KMS-11 (cell line): ENCODE data around the gene SLC6A17.

Experiments
- H2AFZ ChIP-seq: fragments of 200-600 bp; sonication (generic); 2 replicates; pipeline ENCODE4 v1.6.1; 2016; ENCODE audit warnings: antibody characterized with exemption, mixed run types, low read depth
- H3K27ac ChIP-seq: fragments of 200-600 bp; sonication (generic); 2 replicates; pipeline ENCODE4 v1.6.1; 2016; ENCODE audit warnings: mild to moderate bottlenecking, mixed run types
- H3K27me3 ChIP-seq: fragments of 200-600 bp; sonication (generic); 2 replicates; pipeline ENCODE4 v1.6.1; 2017; ENCODE audit warnings: mild to moderate bottlenecking, low read depth, mixed run types, moderate library complexity; ENCODE audit not compliant: insufficient read depth
- H3K36me3 ChIP-seq: fragments of 200-600 bp; sonication (generic); 2 replicates; pipeline ENCODE4 v1.6.1; 2017; ENCODE audit warnings: mild to moderate bottlenecking, mixed run types; ENCODE audit not compliant: insufficient read depth
- H3K4me1 ChIP-seq: fragments of 200-600 bp; sonication (generic); 2 replicates; pipeline ENCODE4 v1.6.1; 2016; ENCODE audit warnings: mild to moderate bottlenecking, low read depth, mixed run types; ENCODE audit not compliant: poor library complexity, severe bottlenecking
- H3K4me2 ChIP-seq: fragments of 200-600 bp; sonication (generic); 2 replicates; pipeline ENCODE4 v1.7.0; 2016; ENCODE audit warnings: mild to moderate bottlenecking, mixed run types
- H3K4me3 ChIP-seq: fragments of 200-600 bp; sonication (generic); IDR thresholded peaks from 2 replicates; pipeline ENCODE4 v1.6.1; 2017; ENCODE audit warnings: low read depth, low read length, mixed read lengths; ENCODE audit not compliant: insufficient read depth
- H3K79me2 ChIP-seq: fragments of 200-600 bp; sonication (generic); 2 replicates; pipeline ENCODE4 v1.6.1; 2016; ENCODE audit warnings: low read depth, mixed run types; ENCODE audit not compliant: insufficient read depth
- H3K9ac ChIP-seq: fragments of 200-600 bp; sonication (generic); 2 replicates; pipeline ENCODE4 v1.6.1; 2016; ENCODE audit warnings: mild to moderate bottlenecking, mixed run types
- H4K20me1 ChIP-seq: fragments of 200-600 bp; sonication (generic); 2 replicates; pipeline ENCODE4 v1.6.1; 2016; ENCODE audit warnings: mild to moderate bottlenecking, mixed run types; ENCODE audit not compliant: insufficient read depth
- TF ChIP-seq, protein P1 (sequence below): fragments of 200-600 bp; sonication (generic); conservative IDR thresholded peaks from 2 replicates; pipeline ENCODE4 v1.6.1; 2017; ENCODE audit warnings: low read depth, mild to moderate bottlenecking, antibody characterized with exemption, low read length, moderate library complexity, mixed read lengths

SLC6A17 gene

GRCh38 chr1:110172001-110172400, 21.7 kb downstream of the SLC6A17 start:
- Histone ChIP-seq H3K79me2 (no peaks in the 10 kb centered on the region), H3K27me3 (no peaks in the 10 kb centered on the region), H3K9ac (no peak overlapping the region), H2AFZ (no peak overlapping the region), H3K4me2 (no peak overlapping the region), H3K4me3 (no peak overlapping the region), H4K20me1 (no peaks in the 10 kb centered on the region), H3K4me1 (no peaks in the 10 kb centered on the region), H3K27ac (no peak overlapping the region), H3K36me3 (no peaks in the 10 kb centered on the region)
- TF ChIP-seq, protein P1, sequence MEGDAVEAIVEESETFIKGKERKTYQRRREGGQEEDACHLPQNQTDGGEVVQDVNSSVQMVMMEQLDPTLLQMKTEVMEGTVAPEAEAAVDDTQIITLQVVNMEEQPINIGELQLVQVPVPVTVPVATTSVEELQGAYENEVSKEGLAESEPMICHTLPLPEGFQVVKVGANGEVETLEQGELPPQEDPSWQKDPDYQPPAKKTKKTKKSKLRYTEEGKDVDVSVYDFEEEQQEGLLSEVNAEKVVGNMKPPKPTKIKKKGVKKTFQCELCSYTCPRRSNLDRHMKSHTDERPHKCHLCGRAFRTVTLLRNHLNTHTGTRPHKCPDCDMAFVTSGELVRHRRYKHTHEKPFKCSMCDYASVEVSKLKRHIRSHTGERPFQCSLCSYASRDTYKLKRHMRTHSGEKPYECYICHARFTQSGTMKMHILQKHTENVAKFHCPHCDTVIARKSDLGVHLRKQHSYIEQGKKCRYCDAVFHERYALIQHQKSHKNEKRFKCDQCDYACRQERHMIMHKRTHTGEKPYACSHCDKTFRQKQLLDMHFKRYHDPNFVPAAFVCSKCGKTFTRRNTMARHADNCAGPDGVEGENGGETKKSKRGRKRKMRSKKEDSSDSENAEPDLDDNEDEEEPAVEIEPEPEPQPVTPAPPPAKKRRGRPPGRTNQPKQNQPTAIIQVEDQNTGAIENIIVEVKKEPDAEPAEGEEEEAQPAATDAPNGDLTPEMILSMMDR = no peak

GRCh38 chr1:110173466-110174105, 23.3 kb downstream of the SLC6A17 start:
- Histone ChIP-seq H3K4me2 (no peak overlapping the region), H3K36me3 (no peaks in the 10 kb centered on the region), H3K4me3 (no peak overlapping the region), H3K27me3 (no peaks in the 10 kb centered on the region), H3K4me1 (no peaks in the 10 kb centered on the region), H3K9ac (no peak overlapping the region), H2AFZ (no peak overlapping the region), H3K79me2 (no peaks in the 10 kb centered on the region), H3K27ac (no peak overlapping the region), H4K20me1 (no peaks in the 10 kb centered on the region)
- TF ChIP-seq, protein P1 = no peak

DNA sequence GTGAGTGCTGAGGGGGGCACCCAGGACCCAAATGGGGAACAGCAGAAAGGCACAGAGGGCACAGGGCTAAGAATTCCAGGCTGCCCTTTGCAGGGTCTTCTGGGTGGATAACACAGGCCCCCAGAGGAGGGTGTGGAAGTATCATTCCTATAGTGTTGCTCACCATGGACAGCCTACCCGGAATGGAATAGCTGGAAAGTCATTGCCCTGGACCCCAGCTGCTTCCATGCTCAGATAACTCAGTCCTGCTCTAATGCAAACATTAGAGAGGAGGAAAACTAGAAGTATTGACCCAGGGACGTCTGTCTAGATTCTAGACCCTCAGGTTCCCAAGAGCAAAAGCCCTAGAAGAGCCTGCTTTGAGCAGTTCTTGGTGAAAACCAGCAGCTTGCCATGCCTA, 24.7 kb downstream of the SLC6A17 start:
- Histone ChIP-seq H3K27me3 (no peaks in the 10 kb centered on the region), H3K4me3 (no peak overlapping the region), H3K79me2 (no peaks in the 10 kb centered on the region), H3K4me1 (no peaks in the 10 kb centered on the region), H4K20me1 (no peaks in the 10 kb centered on the region), H3K4me2 (no peak overlapping the region), H2AFZ (no peak overlapping the region), H3K36me3 (no peaks in the 10 kb centered on the region), H3K27ac (no peak overlapping the region), H3K9ac (no peak overlapping the region)
- TF ChIP-seq, protein P1 = no peak

- Histone ChIP-seq H3K4me3 (no peak overlapping the region), H3K36me3 (no peaks in the 10 kb centered on the region), H3K9ac (no peak overlapping the region), H4K20me1 (no peaks in the 10 kb centered on the region), H3K4me2 (no peak overlapping the region), H3K27me3 (no peaks in the 10 kb centered on the region), H3K27ac (no peak overlapping the region), H3K4me1 (no peaks in the 10 kb centered on the region), H3K79me2 (no peaks in the 10 kb centered on the region), H2AFZ (no peak overlapping the region)
- TF ChIP-seq, protein P1 = no peak
Measured at GRCh38 chr1:110176299-110176956, 26.1 kb downstream of the SLC6A17 start.
